B cell (primary cell): ENCODE data around the gene MARK2. TPM values are rescaled to one million over a fixed set of nuclear protein-coding genes. Genes with fewer than 3 reads are reported as not detected.

Source experiments
- ATAC-seq: fragments of 200-7000 bp; cut with Tn5 transposase; one replicate; pipeline ENCODE4 v1.10.0; 2021; ENCODE audit warnings: low read depth, mild to moderate bottlenecking, moderate number of reproducible peaks, moderate library complexity
- CTCF ChIA-PET: fragments of 350-600 bp; sonication (Branson Sonifier 250); formaldehyde crosslinking; loops from one replicate; lab custom pipeline; 2021; ENCODE audit warnings: antibody characterized with exemption, inconsistent platforms; lab: Charles Lee
- POLR2A ChIA-PET: fragments of 350-600 bp; sonication (Branson Sonifier 250); formaldehyde crosslinking; loops from one replicate; lab custom pipeline; 2021; ENCODE audit warnings: antibody characterized with exemption; lab: Charles Lee
- DNase-seq: peaks from one replicate; pipeline ENCODE4 v3.0.0; 2013
- H2AFZ ChIP-seq: 2 replicates; pipeline ENCODE4 v1.6.1; 2012; ENCODE audit warnings: mild to moderate bottlenecking, low read depth, low read length; ENCODE audit not compliant: insufficient read depth, poor library complexity, severe bottlenecking
- H3K27ac ChIP-seq, 2 donors: 1 replicate in 1 of 2; 2 replicates in 1 of 2; pipeline ENCODE4 v1.5.1; 2012 to 2013; ENCODE audit warnings: low read length in 2 of 2, mild to moderate bottlenecking in 2 of 2, moderate library complexity in 1 of 2
- H3K27me3 ChIP-seq, 4 experiments: fragments of 200-600 bp in 1 of 4; sonication (generic) in 1 of 4; replicated peaks in 1 of 4; 1 replicate in 2 of 4; 2 replicates in 2 of 4; pipeline versions ENCODE4 v1.6.1 to v1.7.0; 2013 to 2016; ENCODE audit warnings: low read length in 3 of 4, mild to moderate bottlenecking in 2 of 4, mixed read lengths in 1 of 4, moderate library complexity in 1 of 4; ENCODE audit not compliant: insufficient read depth in 4 of 4, control insufficient read depth in 3 of 4; ENCODE audit errors: control extremely low read depth in 1 of 4
- H3K36me3 ChIP-seq, 2 experiments: replicated peaks in 1 of 2; 1 replicate in 1 of 2; 2 replicates in 1 of 2; pipeline versions ENCODE4 v1.6.1 to v1.7.1; 2013; ENCODE audit warnings: low read length in 1 of 2; ENCODE audit not compliant: insufficient read depth in 2 of 2, control insufficient read depth in 1 of 2; ENCODE audit errors: control extremely low read depth in 1 of 2, extremely low read depth in 1 of 2
- H3K4me1 ChIP-seq, 2 donors: fragments of 200-600 bp in 1 of 2; sonication (generic) in 1 of 2; 1 replicate in 1 of 2; 2 replicates in 1 of 2; pipeline versions ENCODE4 v1.5.1 to v1.6.1; 2013 to 2017; ENCODE audit warnings: low read length in 2 of 2; ENCODE audit not compliant: control insufficient read depth in 2 of 2, insufficient read depth in 2 of 2
- H3K4me2 ChIP-seq: replicated peaks from 2 replicates; pipeline ENCODE3; 2012; ENCODE audit warnings: mild to moderate bottlenecking, low read depth, low read length; ENCODE audit not compliant: poor library complexity, severe bottlenecking
- H3K4me3 ChIP-seq, 5 experiments: fragments of 200-600 bp in 1 of 5; sonication (generic) in 1 of 5; 1 replicate in 3 of 5; 2 replicates in 2 of 5; pipeline versions ENCODE4 v1.5.1 to v1.7.0; 2011 to 2016; ENCODE audit warnings: low read length in 4 of 5, mild to moderate bottlenecking in 4 of 5, low read depth in 2 of 5, control low read depth in 1 of 5, moderate library complexity in 1 of 5; ENCODE audit not compliant: insufficient read depth in 1 of 5; ENCODE audit errors: control extremely low read depth in 1 of 5, extremely low read depth in 1 of 5
- H3K79me2 ChIP-seq: fragments of 200-600 bp; sonication (generic); one replicate; pipeline ENCODE4 v1.6.0; 2016; ENCODE audit warnings: low read length; ENCODE audit not compliant: control insufficient read depth, insufficient read depth
- H3K9ac ChIP-seq: fragments of 200-600 bp; sonication (generic); 2 replicates; pipeline ENCODE4 v1.6.1; 2017; ENCODE audit warnings: mild to moderate bottlenecking, low read length, moderate library complexity
- H3K9me3 ChIP-seq, 3 donors: one replicate each; pipeline versions ENCODE4 v1.6.1 to v1.7.1; 2013; ENCODE audit warnings: low read length in 2 of 3; ENCODE audit not compliant: control insufficient read depth in 2 of 3, insufficient read depth in 1 of 3; ENCODE audit errors: control extremely low read depth in 1 of 3
- H4K20me1 ChIP-seq: 2 replicates; pipeline ENCODE4 v1.6.0; 2012; ENCODE audit warnings: mild to moderate bottlenecking, low read length; ENCODE audit not compliant: insufficient read depth, control insufficient read depth, poor library complexity, severe bottlenecking
- H3K27ac Mint-ChIP-seq: one replicate; pipeline ENCODE4 v1.8.0; 2021; ENCODE audit warnings: mixed read lengths
- H3K27me3 Mint-ChIP-seq: one replicate; pipeline ENCODE4 v1.8.0; 2021; ENCODE audit warnings: mixed read lengths
- H3K4me1 Mint-ChIP-seq: one replicate; pipeline ENCODE4 v1.8.0; 2021; ENCODE audit warnings: mixed read lengths
- H3K4me3 Mint-ChIP-seq: one replicate; pipeline ENCODE4 v1.8.0; 2021; ENCODE audit warnings: mixed read lengths
- H3K9me3 Mint-ChIP-seq: one replicate; pipeline ENCODE4 v1.8.0; 2022; ENCODE audit warnings: mixed read lengths; ENCODE audit not compliant: insufficient read depth
- CTCF ChIP-seq: fragments of 200-600 bp; IDR thresholded peaks from one replicate; pipeline ENCODE4 v1.8.0; 2022; ENCODE audit warnings: antibody characterized with exemption, mild to moderate bottlenecking
- EZH2 ChIP-seq: IDR thresholded peaks from 2 replicates; pipeline ENCODE4 v1.6.1; 2012; ENCODE audit warnings: borderline replicate concordance, low read depth, mild to moderate bottlenecking, moderate library complexity, low read length; ENCODE audit not compliant: insufficient read depth, poor library complexity, severe bottlenecking
- WGBS: methylation state at CpG from one replicate; pipeline ENCODE4 v1.1.5; 2013; ENCODE audit warnings: missing lambda C conversion rate; ENCODE audit not compliant: insufficient coverage; 5-methylcytosine and 5-hydroxymethylcytosine counted together
- intact Hi-C: fragments of 100-400 bp; cut with micrococcal nuclease; formaldehyde crosslinking; loops from one replicate; pipeline ENCODE4 v1.10.0; 2022
- polyA plus RNA-seq: library from polyadenylated mRNA; depleted of rRNA; stranded (reverse); fragments of >200 nt; gene quantifications from 2 replicates; pipeline ENCODE4 v1.2.3, GENCODE V29; 2012
- total RNA-seq, 2 donors: library from RNA; stranded (reverse); fragments of 120-200 nt in 1 of 2; gene quantifications; 1 replicate in 1 of 2; 2 replicates in 1 of 2; pipeline versions ENCODE4 v1.2.3 to v1.2.4, GENCODE V29; 2013 to 2022

The MARK2 gene
- total and polyA plus RNA-seq, 2 donors (not counting 1 experiment from before 2014, with no cell fraction given) = 47.2 to 58.1 TPM

- WGBS = 6% methylated on average over 13 of the region's 13 CpGs
Measured at GRCh38 chr11:63840356-63841060, 1.6 kb downstream of the MARK2 start.

More at GRCh38 chr11:63840356-63841060, 1.6 kb downstream of the MARK2 start:
- Mint-ChIP-seq H3K27ac (peak overlapping the region; percentile 83), H3K4me1 (peaks cover 65% of the 10 kb centered on the region), H3K4me3 (peak overlapping the region; percentile 88), H3K27me3 (no peaks in the 10 kb centered on the region), H3K9me3 (no peaks in the 10 kb centered on the region)
- CTCF ChIA-PET = interaction anchor here (1.3 to 7.5 kb wide), 4 partner anchors 48 to 106 kb away, joined by 3 to 254 read pairs (median 5); partner anchors contain the start of gene NAA40
- H3K9ac ChIP-seq = peak overlapping the region; percentile 84
- H3K27ac ChIP-seq = peak overlapping the region; percentile 58 to 84
- H3K4me1 ChIP-seq = peaks cover 41 to 51% of the 10 kb centered on the region in 2 donors
- ATAC-seq = no peak
- peak overlapping the region; percentile 67 for H2AFZ ChIP-seq
- TF ChIP-seq CTCF = no peak
- TF ChIP-seq EZH2 = no peak
- H3K79me2 ChIP-seq = peaks cover 70% of the 10 kb centered on the region
- no peaks in the 10 kb centered on the region for H3K27me3 ChIP-seq
- H3K36me3 ChIP-seq = peaks cover 10 to 40% of the 10 kb centered on the region in 2 experiments
- POLR2A ChIA-PET = interaction anchor here (1.3 kb wide), 1 partner anchor 389 kb away, joined by 7 read pairs; the partner anchor contains the start of gene DNAJC4
- no peaks in the 10 kb centered on the region for H3K9me3 ChIP-seq
- H3K4me3 ChIP-seq = peak overlapping the region; percentile 67 to 94 (median 90)
- DNase-seq = peak; percentile 35
- peaks cover 69% of the 10 kb centered on the region for H4K20me1 ChIP-seq
- intact Hi-C loops = no loop called here
- peak overlapping the region; percentile 73 for H3K4me2 ChIP-seq
